Measurements from ENCODE around the gene PTDSS2. TPM values are rescaled to one million over a fixed set of nuclear protein-coding genes. Genes with fewer than 3 reads are reported as not detected.

PTDSS2 gene
- total RNA-seq, 1 experiment from 2014 or later = 28.2 TPM

DNA sequence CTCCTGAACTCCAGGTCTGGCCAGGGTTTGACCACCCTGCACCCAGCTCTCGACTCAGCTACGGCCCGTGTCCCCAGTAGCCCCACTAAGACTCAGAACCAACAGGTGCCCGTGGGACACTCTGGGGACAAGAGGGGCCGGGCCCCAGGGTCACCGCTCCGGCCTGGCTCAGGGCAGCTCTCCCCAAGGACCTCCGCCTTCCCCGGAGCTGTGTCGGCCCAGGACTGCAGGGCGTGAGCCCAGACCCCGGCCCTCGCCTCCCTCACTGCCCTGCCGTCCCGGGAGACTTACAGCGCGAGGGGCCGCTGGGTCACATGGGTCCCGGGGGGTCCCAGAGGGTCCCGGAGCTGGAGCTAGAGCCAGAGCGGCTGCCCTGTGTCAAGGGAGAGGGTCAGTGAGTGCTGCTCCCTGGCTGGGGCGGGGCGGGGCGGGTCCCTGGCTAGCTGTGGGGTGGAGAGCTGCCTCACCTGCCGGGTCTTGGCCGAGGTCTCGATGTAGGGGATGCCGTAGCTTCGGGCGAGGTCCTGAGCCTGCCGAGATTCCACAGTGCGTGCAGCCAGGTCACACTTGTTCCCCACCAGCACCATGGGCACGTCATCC lies 83.0 kb downstream of the PTDSS2 start:
- Mint-ChIP-seq H3K27me3 (ENCODE audit: insufficient read depth, unreplicated experiment) (no peaks in the 10 kb centered on the region), H3K4me3 (ENCODE audit: unreplicated experiment) (no peak overlapping the region), H3K27ac (ENCODE audit: low read depth, unreplicated experiment) (no peak overlapping the region), H3K36me3 (ENCODE audit: insufficient read depth, unreplicated experiment) (peaks cover 35% of the 10 kb centered on the region), H3K4me1 (ENCODE audit: insufficient read depth, unreplicated experiment) (no peaks in the 10 kb centered on the region), H3K9me3 (ENCODE audit: unreplicated experiment) (no peaks in the 10 kb centered on the region)
- TF ChIP-seq, protein P1, sequence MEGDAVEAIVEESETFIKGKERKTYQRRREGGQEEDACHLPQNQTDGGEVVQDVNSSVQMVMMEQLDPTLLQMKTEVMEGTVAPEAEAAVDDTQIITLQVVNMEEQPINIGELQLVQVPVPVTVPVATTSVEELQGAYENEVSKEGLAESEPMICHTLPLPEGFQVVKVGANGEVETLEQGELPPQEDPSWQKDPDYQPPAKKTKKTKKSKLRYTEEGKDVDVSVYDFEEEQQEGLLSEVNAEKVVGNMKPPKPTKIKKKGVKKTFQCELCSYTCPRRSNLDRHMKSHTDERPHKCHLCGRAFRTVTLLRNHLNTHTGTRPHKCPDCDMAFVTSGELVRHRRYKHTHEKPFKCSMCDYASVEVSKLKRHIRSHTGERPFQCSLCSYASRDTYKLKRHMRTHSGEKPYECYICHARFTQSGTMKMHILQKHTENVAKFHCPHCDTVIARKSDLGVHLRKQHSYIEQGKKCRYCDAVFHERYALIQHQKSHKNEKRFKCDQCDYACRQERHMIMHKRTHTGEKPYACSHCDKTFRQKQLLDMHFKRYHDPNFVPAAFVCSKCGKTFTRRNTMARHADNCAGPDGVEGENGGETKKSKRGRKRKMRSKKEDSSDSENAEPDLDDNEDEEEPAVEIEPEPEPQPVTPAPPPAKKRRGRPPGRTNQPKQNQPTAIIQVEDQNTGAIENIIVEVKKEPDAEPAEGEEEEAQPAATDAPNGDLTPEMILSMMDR (IDR thresholded peaks at IDR 0.05; ENCODE audit: unreplicated experiment) = no peak
- POLR2A ChIA-PET = interaction anchor here (1.2 to 1.4 kb wide), 2 partner anchors 12 to 125 kb away, joined by 3 to 5 read pairs; no protein-coding TSS in a partner anchor
- intact Hi-C loops (cut with micrococcal nuclease) = no loop called here
- CTCF ChIA-PET = interaction anchor here (0.6 to 3.6 kb wide), 2 partner anchors 14 to 55 kb away, joined by 3 to 23 read pairs; no protein-coding TSS in a partner anchor
- DNase-seq (ENCODE audit: unreplicated experiment) = no peak
- BruUV-seq (replicated peaks) = no TSS peak

DNA sequence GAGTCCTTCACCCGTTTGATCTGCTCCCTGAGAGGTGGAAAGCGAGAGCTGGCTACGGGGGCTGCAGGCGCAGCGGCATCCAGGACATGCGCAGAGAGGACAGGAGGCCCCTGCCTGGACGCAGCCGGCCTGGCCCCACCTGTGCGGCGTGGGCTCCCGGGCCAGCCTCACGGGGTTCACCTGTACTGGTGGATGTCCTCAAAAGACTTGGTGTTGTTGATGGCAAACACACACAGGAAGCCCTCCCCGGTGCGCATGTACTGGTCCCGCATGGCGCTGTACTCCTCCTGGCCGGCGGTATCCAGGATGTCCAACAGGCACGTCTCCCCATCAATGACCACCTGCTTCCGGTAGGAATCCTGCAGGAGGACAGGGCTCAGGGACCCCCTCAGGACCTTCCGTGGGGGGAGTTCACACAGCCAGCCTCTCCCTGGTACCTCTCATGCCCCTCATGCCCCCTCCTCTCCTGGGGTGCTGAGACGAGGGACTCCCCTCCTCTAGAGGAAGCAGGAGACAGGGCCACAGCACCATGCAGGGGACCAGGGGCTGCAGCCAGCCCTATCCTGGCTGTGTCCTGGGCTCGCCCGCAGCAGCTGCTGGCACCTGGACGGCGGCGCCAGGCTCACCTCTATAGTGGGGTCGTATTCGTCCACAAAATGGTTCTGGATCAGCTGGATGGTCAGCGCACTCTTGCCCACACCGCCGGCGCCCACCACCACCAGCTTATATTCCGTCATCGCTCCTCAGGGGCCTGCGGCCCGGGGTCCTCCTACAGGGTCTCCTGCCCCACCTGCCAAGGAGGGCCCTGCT lies 83.7 kb downstream of the PTDSS2 start:
- Mint-ChIP-seq H3K9me3 (ENCODE audit: unreplicated experiment) (no peaks in the 10 kb centered on the region), H3K27ac (ENCODE audit: low read depth, unreplicated experiment) (peak overlapping the region; percentile 61), H3K4me3 (ENCODE audit: unreplicated experiment) (peak overlapping the region; percentile 76), H3K36me3 (ENCODE audit: insufficient read depth, unreplicated experiment) (peaks cover 34% of the 10 kb centered on the region), H3K27me3 (ENCODE audit: insufficient read depth, unreplicated experiment) (no peaks in the 10 kb centered on the region), H3K4me1 (ENCODE audit: insufficient read depth, unreplicated experiment) (no peaks in the 10 kb centered on the region)
- TF ChIP-seq, protein P1 (IDR thresholded peaks at IDR 0.05; ENCODE audit: unreplicated experiment) = no peak
- TSS peak; percentile 70 for BruUV-seq (replicated peaks)
- CTCF ChIA-PET = interaction anchor here (0.5 to 3.6 kb wide), 5 partner anchors 13 to 1266 kb away, joined by 3 to 23 read pairs (median 4); no protein-coding TSS in a partner anchor
- no peak for DNase-seq (ENCODE audit: unreplicated experiment)
- intact Hi-C loops (cut with micrococcal nuclease) = no loop called here
- POLR2A ChIA-PET = interaction anchor here (0.8 to 2.9 kb wide), 13 partner anchors 8 to 300 kb away, joined by 3 to 35 read pairs (median 5); partner anchors contain the start of genes PHRF1, PKP3 and RNH1

DNA sequence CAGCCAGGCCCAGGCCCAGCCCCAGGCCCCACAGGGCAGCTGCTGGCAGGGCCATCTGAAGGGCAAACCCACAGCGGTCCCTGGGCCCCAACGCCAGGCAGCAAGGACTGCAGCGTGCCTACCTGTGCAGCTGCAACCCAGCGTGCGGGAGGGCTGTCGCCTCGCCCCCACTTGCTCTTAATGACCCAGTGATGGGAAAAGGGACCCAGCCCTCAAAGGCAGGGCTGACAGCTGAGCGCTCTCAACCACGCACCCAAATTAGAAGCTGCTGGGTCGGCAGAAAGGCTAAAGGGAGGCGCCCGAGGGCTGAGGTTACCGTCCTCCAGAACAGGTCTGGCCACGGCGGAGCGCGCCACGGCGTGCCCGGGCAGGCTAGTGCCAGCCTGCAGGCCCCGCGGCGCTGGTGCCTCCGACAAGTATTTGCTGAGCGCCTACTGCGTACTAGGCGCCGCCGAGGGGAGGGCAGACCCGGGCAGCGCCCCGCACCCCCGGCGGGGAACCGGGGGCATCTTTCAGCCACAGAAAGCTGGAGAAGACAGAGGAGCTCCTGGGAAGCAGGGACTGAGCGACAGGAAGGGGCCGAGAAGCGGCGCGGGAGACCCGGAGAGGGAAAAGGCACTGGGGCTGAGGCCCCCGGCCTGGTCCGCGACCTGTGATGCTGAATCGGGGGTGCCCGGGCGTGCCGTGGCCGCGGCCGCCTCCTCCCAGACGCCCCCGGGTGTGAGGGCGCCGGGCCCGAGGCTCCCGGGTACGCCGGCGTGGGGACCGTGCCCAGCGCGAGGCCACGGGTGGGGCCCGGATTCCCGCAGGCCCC lies 84.5 kb downstream of the PTDSS2 start:
- TF ChIP-seq, protein P1 (IDR thresholded peaks at IDR 0.05; ENCODE audit: unreplicated experiment) = no peak
- H3K4me1 Mint-ChIP-seq (ENCODE audit: insufficient read depth, unreplicated experiment) = no peaks in the 10 kb centered on the region
- ChIA-PET POLR2A (interaction anchor here (0.8 to 2.9 kb wide), 15 partner anchors 9 to 299 kb away, joined by 3 to 35 read pairs (median 5); partner anchors contain the start of genes PHRF1, PKP3 and RNH1), CTCF (interaction anchor here (0.7 to 3.6 kb wide), 4 partner anchors 11 to 1265 kb away, joined by 3 to 23 read pairs (median 5); no protein-coding TSS in a partner anchor)
- no peaks in the 10 kb centered on the region for H3K9me3 Mint-ChIP-seq (ENCODE audit: unreplicated experiment)
- peaks cover 33% of the 10 kb centered on the region for H3K36me3 Mint-ChIP-seq (ENCODE audit: insufficient read depth, unreplicated experiment)
- intact Hi-C loops (cut with micrococcal nuclease) = no loop called here
- H3K4me3 Mint-ChIP-seq (ENCODE audit: unreplicated experiment) = peak overlapping the region; percentile 76
- DNase-seq (ENCODE audit: unreplicated experiment) = peak; percentile 85
- H3K27me3 Mint-ChIP-seq (ENCODE audit: insufficient read depth, unreplicated experiment) = no peaks in the 10 kb centered on the region
- peak overlapping the region; percentile 61 for H3K27ac Mint-ChIP-seq (ENCODE audit: low read depth, unreplicated experiment)
- BruUV-seq (replicated peaks) = no TSS peak

Measured in MCF 10A (cell line).